Keratinocyte (primary cell): ENCODE measurements around the gene UQCC2.

Experiments
- CTCF ChIP-seq, 3 experiments: IDR thresholded peaks in 1 of 3; conservative IDR thresholded peaks in 1 of 3; optimal IDR thresholded peaks in 1 of 3; 2 replicates in 2 of 3; 3 replicates in 1 of 3; pipeline versions ENCODE3 to v1.5.1; 2011; ENCODE audit warnings: low read length in 3 of 3, mild to moderate bottlenecking in 3 of 3, moderate library complexity in 2 of 3, control low read depth in 1 of 3, inconsistent platforms in 1 of 3; ENCODE audit not compliant: insufficient read depth in 2 of 3; ENCODE audit errors: extremely low read depth in 1 of 3
- EZH2 ChIP-seq: IDR thresholded peaks from one replicate; pipeline ENCODE4 v1.6.1; 2012; ENCODE audit warnings: inconsistent platforms, mild to moderate bottlenecking, low read length, moderate library complexity

- TF ChIP-seq EZH2 (no peak), CTCF (optimal IDR thresholded peaks at IDR 0.05 in 1 of 3, IDR thresholded peaks at IDR 0.05 in 1 of 3, conservative IDR thresholded peaks at IDR 0.05 in 1 of 3; ENCODE audit: extremely low read depth in 1 of 3, insufficient read depth in 2 of 3, low read length in 3 of 3) (no peak)
Measured at GRCh38 chr6:33688006-33688405, 23.5 kb downstream of the UQCC2 start.
